ENCODE measurements around the gene DPYD. TPM values are rescaled to one million over a fixed set of nuclear protein-coding genes. Genes with fewer than 3 reads are reported as not detected.

DPYD gene
- total and polyA plus RNA-seq, 10 of the 15 experiments (the other 5 are each of a cell fraction or from before 2014, with no cell fraction given) = 5.7 to 23.8 (median 10.2) TPM

- no peak overlapping the region for H2AFZ ChIP-seq (ENCODE audit: control insufficient read depth, low read depth, low read length)
- FAIRE-seq (no peak), ATAC-seq (no peak), DNase-seq (ENCODE audit: low read depth, low spot score) (no peak)
- ChIA-PET CTCF (interaction anchor here (1.6 kb wide), 1 partner anchor 363 kb away, joined by 4 read pairs; no protein-coding TSS in a partner anchor), RAD21 (ENCODE audit: unreplicated experiment) (no interaction called here), POLR2A (no interaction called here), SMC1A (ENCODE audit: uncharacterized antibody, unreplicated experiment) (no interaction called here)
- WGBS (ENCODE audit: insufficient coverage, insufficient replicate concordance, low lambda C conversion rate, missing lambda C conversion rate) = 0% methylated on average over 3 of the region's 3 CpGs
- no peaks in the 10 kb centered on the region for H3K27me3 ChIP-seq (replicated peaks in 1 of 2; ENCODE audit: control insufficient read depth in 2 of 2, insufficient read depth in 2 of 2, low read length in 1 of 2)
- no peaks in the 10 kb centered on the region for H3K4me1 ChIP-seq (ENCODE audit: control insufficient read depth, insufficient read depth, low read length)
- intact Hi-C loops (cut with micrococcal nuclease; ENCODE audit: unreplicated experiment) (no loop called here), in situ Hi-C loops (cut with MboI) (no loop called here)
- no peak overlapping the region for H3K9ac ChIP-seq (ENCODE audit: control insufficient read depth, insufficient read depth, low read length)
- no peaks in the 10 kb centered on the region for H3K9me3 ChIP-seq (replicated peaks; ENCODE audit: control insufficient read depth, insufficient read depth, low read length)
- H3K79me2 ChIP-seq (ENCODE audit: control insufficient read depth, insufficient read depth, low read length) = no peaks in the 10 kb centered on the region
- no peak overlapping the region for H3K27ac ChIP-seq (ENCODE audit: control insufficient read depth, insufficient read depth)
- no TSS peak for BruUV-seq (replicated peaks)
- no peak overlapping the region for H3K4me2 ChIP-seq (ENCODE audit: control insufficient read depth, insufficient read depth)
- H3K4me3 ChIP-seq = no peak overlapping the region
- no peak for TF ChIP-seq TCF7 (IDR thresholded peaks at IDR 0.05; ENCODE audit: borderline replicate concordance)
- no peak for TF ChIP-seq SPI1 (IDR thresholded peaks at IDR 0.05; ENCODE audit: borderline replicate concordance, insufficient read depth, low read depth, low read length)
- no peak for TF ChIP-seq ZNF592 (IDR thresholded peaks at IDR 0.05)
- no peak for TF ChIP-seq EZH2 (IDR thresholded peaks at IDR 0.05; ENCODE audit: borderline replicate concordance, control insufficient read depth, low read depth, low read length)
- TF ChIP-seq SUZ12 (IDR thresholded peaks at IDR 0.05; ENCODE audit: unreplicated experiment) = no peak
- TF ChIP-seq NRF1 (conservative IDR thresholded peaks at IDR 0.05; ENCODE audit: low read depth, low read length) = no peak
- TF ChIP-seq ZBED1 (IDR thresholded peaks at IDR 0.05; ENCODE audit: borderline replicate concordance) = no peak
- no peak for TF ChIP-seq STAT3 (IDR thresholded peaks at IDR 0.05; ENCODE audit: low read depth, low read length)
- no peak for TF ChIP-seq MEF2B (IDR thresholded peaks at IDR 0.05; ENCODE audit: partially characterized antibody, poor library complexity, severe bottlenecking)
- TF ChIP-seq ZSCAN29 (IDR thresholded peaks at IDR 0.05) = no peak
- no peak for TF ChIP-seq ZBTB11 (CRISPR knock-in tag; IDR thresholded peaks at IDR 0.05)
- no peak for TF ChIP-seq ESRRA (IDR thresholded peaks at IDR 0.05; ENCODE audit: low read length)
- TF ChIP-seq PKNOX1 (IDR thresholded peaks at IDR 0.05) = no peak
- TF ChIP-seq ASH2L (IDR thresholded peaks at IDR 0.05; ENCODE audit: borderline replicate concordance, low read depth) = no peak
- TF ChIP-seq IRF3 (IDR thresholded peaks at IDR 0.05) = no peak
- no peaks in the 10 kb centered on the region for H3K36me3 ChIP-seq (ENCODE audit: control insufficient read depth in 2 of 2, insufficient read depth in 2 of 2, low read length in 1 of 2)
- no peaks in the 10 kb centered on the region for H4K20me1 ChIP-seq (ENCODE audit: control insufficient read depth, insufficient read depth)
These were observed 419.2 kb downstream of the DPYD start for GRCh38 chr1:97501628-97502027.

Measured in GM12878 (cell line).